Brain microvascular endothelial cell (primary cell): Measurements from ENCODE around the gene SPEM2.

ENCODE experiments used
- DNase-seq: peaks from one replicate; pipeline ENCODE4 v3.0.0-alpha.2; 2020
- H3K27ac ChIP-seq: fragments of 250-450 bp; sonication (Bioruptor Pico); 2 replicates; pipeline ENCODE4 v1.5.1; 2020; ENCODE audit warnings: mild to moderate bottlenecking, moderate library complexity
- H3K27me3 ChIP-seq: fragments of 250-450 bp; sonication (Bioruptor Pico); replicated peaks from 2 replicates; pipeline ENCODE4 v1.5.1; 2020; ENCODE audit warnings: mild to moderate bottlenecking
- H3K36me3 ChIP-seq: fragments of 250-450 bp; sonication (Bioruptor Pico); replicated peaks from 2 replicates; pipeline ENCODE4 v1.5.1; 2020; ENCODE audit warnings: mild to moderate bottlenecking
- H3K4me3 ChIP-seq: 2 replicates; pipeline ENCODE4 v1.5.1; 2011; ENCODE audit warnings: low read depth, mild to moderate bottlenecking, control low read depth, low read length, moderate library complexity
- CTCF ChIP-seq: IDR thresholded peaks from 2 replicates; pipeline ENCODE4 v1.5.1; 2011; ENCODE audit warnings: low read depth, mild to moderate bottlenecking, moderate library complexity, low read length, control low read depth, inconsistent platforms; ENCODE audit errors: missing control alignments
- in situ Hi-C: cut with HindIII; loops from 2 replicates; pipeline ENCODE4 v1.10.0; 2017; ENCODE audit warnings: low sequenced_read_pairs, low pct_ligation_motif_present

The SPEM2 gene

GRCh38 chr17:7415784-7416183 lies 9.6 kb upstream of the SPEM2 start:
- Histone ChIP-seq H3K36me3 (peaks cover 9% of the 10 kb centered on the region), H3K27ac (no peak overlapping the region), H3K4me3 (no peak overlapping the region), H3K27me3 (no peaks in the 10 kb centered on the region)
- DNase-seq: no peak
- no peak for TF ChIP-seq CTCF
- in situ Hi-C loops: no loop called here

- in situ Hi-C loops: no loop called here
Measured at GRCh38 chr17:7416323-7416722, 9.1 kb upstream of the SPEM2 start.

GRCh38 chr17:7417056-7417655 lies 8.3 kb upstream of the SPEM2 start:
- no peak for DNase-seq
- in situ Hi-C loops: no loop called here
- H3K27me3 ChIP-seq: no peaks in the 10 kb centered on the region
- TF ChIP-seq CTCF: no peak
- no peak overlapping the region for H3K4me3 ChIP-seq
- H3K36me3 ChIP-seq: peaks cover 9% of the 10 kb centered on the region
- no peak overlapping the region for H3K27ac ChIP-seq

More at GRCh38 chr17:7416323-7416722, 9.1 kb upstream of the SPEM2 start:
- peak; percentile 19 for TF ChIP-seq CTCF
- H3K4me3 ChIP-seq: no peak overlapping the region
- H3K36me3 ChIP-seq: peaks cover 9% of the 10 kb centered on the region
- DNase-seq: no peak
- no peaks in the 10 kb centered on the region for H3K27me3 ChIP-seq
- no peak overlapping the region for H3K27ac ChIP-seq

GRCh38 chr17:7418472-7419152 lies 6.8 kb upstream of the SPEM2 start:
- DNase-seq: no peak
- TF ChIP-seq CTCF: no peak
- Histone ChIP-seq H3K36me3 (peaks cover 9% of the 10 kb centered on the region), H3K27ac (no peak overlapping the region), H3K27me3 (no peaks in the 10 kb centered on the region), H3K4me3 (no peak overlapping the region)
- in situ Hi-C loops: no loop called here

GRCh38 chr17:7419819-7420610 lies 5.4 kb upstream of the SPEM2 start, which contains the start of gene SPEM1:
TSS of gene SPEM1 (plus strand) at chr17:7420324. CDS start at chr17:7420385, 61 bp downstream.
- peaks cover 8% of the 10 kb centered on the region for H3K36me3 ChIP-seq
- DNase-seq: no peak
- H3K27me3 ChIP-seq: no peaks in the 10 kb centered on the region
- H3K4me3 ChIP-seq: no peak within 1 kb of the TSS
- TF ChIP-seq CTCF: no peak
- H3K27ac ChIP-seq: no peak within 1 kb of the TSS
- in situ Hi-C loops: no loop called here
